Adrenal gland (tissue), 12 donors: ENCODE measurements around the gene SIRT3. TPM values are rescaled to one million over a fixed set of nuclear protein-coding genes. Genes with fewer than 3 reads are reported as not detected.
A peak's percentile ranks its signal among the peaks of the same experiment; 100 is the strongest.

ENCODE experiments used
- DNase-seq, 7 donors: peaks; one replicate each; pipeline ENCODE4 v3.0.0-alpha.2; 2019 to 2020
- H3K27ac ChIP-seq, 5 donors: fragments of 200-600 bp; sonication (generic) in 4 of 5; 1 replicate in 3 of 5; 2 replicates in 2 of 5; pipeline versions ENCODE4 v1.5.1 to v1.8.0; 2016 to 2020; ENCODE audit warnings: mild to moderate bottlenecking in 1 of 5
- H3K27me3 ChIP-seq: fragments of 200-600 bp; 2 replicates; pipeline ENCODE4 v1.8.0; 2021
- H3K36me3 ChIP-seq, 2 donors: fragments of 200-600 bp; replicated peaks in 1 of 2; 1 replicate in 1 of 2; 2 replicates in 1 of 2; pipeline versions ENCODE4 v1.5.1 to v1.8.0; 2018 to 2022
- H3K4me1 ChIP-seq, 2 donors: fragments of 200-600 bp; replicated peaks in 1 of 2; 1 replicate in 1 of 2; 2 replicates in 1 of 2; pipeline versions ENCODE4 v1.5.1 to v1.8.0; 2018 to 2021
- H3K4me3 ChIP-seq, 4 donors: fragments of 200-600 bp; sonication (generic) in 3 of 4; one replicate each; pipeline ENCODE4 v1.5.1; 2016 to 2018
- H3K9me3 ChIP-seq, 3 donors: fragments of 200-600 bp; sonication (generic) in 1 of 3; replicated peaks in 1 of 3; 1 replicate in 2 of 3; 2 replicates in 1 of 3; pipeline versions ENCODE4 v1.5.1 to v1.8.0; 2016 to 2021
- CTCF ChIP-seq, 6 experiments: fragments of 450-650 bp in 4 of 6; fragments of 200-600 bp in 2 of 6; sonication (generic) in 1 of 6; IDR thresholded peaks; 1 replicate in 5 of 6; 2 replicates in 1 of 6; pipeline versions ENCODE4 v1.5.1 to v1.8.0; 2016 to 2021; ENCODE audit warnings: antibody characterized with exemption in 6 of 6, mild to moderate bottlenecking in 2 of 6, moderate library complexity in 1 of 6
- POLR2A ChIP-seq, 2 donors: fragments of 450-650 bp; IDR thresholded peaks; one replicate each; pipeline ENCODE4 v1.6.1; 2017; ENCODE audit warnings: antibody characterized with exemption in 2 of 2, mild to moderate bottlenecking in 2 of 2, moderate library complexity in 1 of 2
- WGBS, 4 donors: extraction: QIAGEN DNeasy Blood & Tissue Kit in 2 of 4; methylation state at CpG; one replicate each; pipeline versions ENCODE4 v1.1.5 to v1.1.7; 2013 to 2017; 5-methylcytosine and 5-hydroxymethylcytosine counted together
- intact Hi-C, 2 donors: fragments of 100-400 bp; cut with DNase I; formaldehyde crosslinking; loops; one replicate each; pipeline versions ENCODE4 v1.14.1 to v1.15.0; 2022 to 2023
- polyA plus RNA-seq, 3 donors: library from polyadenylated mRNA; stranded (reverse); fragments of 200-250 nt in 2 of 3; fragments of 350-450 nt in 1 of 3; fragmentation: Illumina TruSeq in 1 of 3; extraction: RNeasy Lipid Tissue Mini Kit (QIAGEN cat#74804) in 1 of 3; gene quantifications; one replicate each; pipeline ENCODE4 v1.2.3, GENCODE V29; 2013 to 2014
- total RNA-seq, 9 donors: library from RNA; depleted of rRNA in 4 of 9; stranded (reverse); fragments of >200 nt in 4 of 9; fragments of 120-200 nt in 1 of 9; fragmentation: NEBNext Ultra II Directional in 1 of 9; extraction: Animal tissue kit (Norgen Biotek cat#: 25700) in 1 of 9; gene quantifications; one replicate each; pipeline versions ENCODE4 v1.1.0 to v1.2.4, GENCODE V29; 2013 to 2023
- donor health status: healthy with polysubstance abuse.
- donor health status: Bipolar disorder and iron deficiency.
- donor health status: DM: yes; HTN: yes; CAD: no.
- donor health status: DM: no; HTN: no; CAD: no.
- donor health status: DM: no; HTN: no; CAD: no.
- donor health status: DM: yes; HTN: yes; CAD: no.

SIRT3 gene
- total and polyA plus RNA-seq, 12 donors: 13.8 to 30.6 (median 23.7) TPM

GRCh38 chr11:255176-255575 lies 19.0 kb upstream of the SIRT3 start:
- Histone ChIP-seq H3K36me3 (peaks cover 0 to 34% of the 10 kb centered on the region in 2 donors), H3K27ac (no peak overlapping the region), H3K27me3 (no peaks in the 10 kb centered on the region), H3K4me3 (no peak overlapping the region), H3K9me3 (no peaks in the 10 kb centered on the region), H3K4me1 (no peaks in the 10 kb centered on the region)
- intact Hi-C loops: no loop called here
- DNase-seq: no peak
- no peak for TF ChIP-seq CTCF (IDR thresholded peaks at IDR 0.05)
- TF ChIP-seq POLR2A (IDR thresholded peaks at IDR 0.05): no peak
- 52 to 63% (median 57%) methylated on average over 3 of the region's 3 CpGs for WGBS, 4 donors

- no peak for TF ChIP-seq CTCF (IDR thresholded peaks at IDR 0.05)
- TF ChIP-seq POLR2A (IDR thresholded peaks at IDR 0.05): no peak
- intact Hi-C loops: no loop called here
- no peaks in the 10 kb centered on the region for H3K27me3 ChIP-seq
- H3K9me3 ChIP-seq: no peaks in the 10 kb centered on the region
- no peak overlapping the region for H3K27ac ChIP-seq
- WGBS, 4 donors: 87 to 92% (median 89%) methylated on average over 5 of the region's 5 CpGs
- DNase-seq: no peak
- H3K4me3 ChIP-seq: no peak overlapping the region
- no peaks in the 10 kb centered on the region for H3K4me1 ChIP-seq
- H3K36me3 ChIP-seq: peaks cover 0 to 44% of the 10 kb centered on the region in 2 donors
Measured at GRCh38 chr11:253886-254270, 17.7 kb upstream of the SIRT3 start.

GRCh38 chr11:253160-253885 lies 17.2 kb upstream of the SIRT3 start:
- Histone ChIP-seq H3K9me3 (no peaks in the 10 kb centered on the region), H3K4me1 (no peaks in the 10 kb centered on the region), H3K27me3 (no peaks in the 10 kb centered on the region), H3K36me3 (peaks cover 0 to 50% of the 10 kb centered on the region in 2 donors), H3K27ac (no peak overlapping the region), H3K4me3 (no peak overlapping the region)
- WGBS, 4 donors: 75 to 84% (median 79%) methylated on average over 13 of the region's 13 CpGs
- peak in 1 of 7 donors; percentile 37 for DNase-seq
- intact Hi-C loops: no loop called here
- no peak for TF ChIP-seq CTCF (IDR thresholded peaks at IDR 0.05)
- no peak for TF ChIP-seq POLR2A (IDR thresholded peaks at IDR 0.05)

GRCh38 chr11:252666-253065 lies 16.5 kb upstream of the SIRT3 start:
- intact Hi-C loops: no loop called here
- TF ChIP-seq POLR2A (IDR thresholded peaks at IDR 0.05): no peak
- no peak for TF ChIP-seq CTCF (IDR thresholded peaks at IDR 0.05)
- Histone ChIP-seq H3K4me1 (no peaks in the 10 kb centered on the region), H3K27me3 (no peaks in the 10 kb centered on the region), H3K27ac (no peak overlapping the region), H3K9me3 (no peaks in the 10 kb centered on the region), H3K36me3 (peaks cover 0 to 56% of the 10 kb centered on the region in 2 donors), H3K4me3 (no peak overlapping the region)
- DNase-seq: no peak
- WGBS, 4 donors: 83 to 94% (median 92%) methylated on average over 8 of the region's 8 CpGs
